Measurements from ENCODE around the gene SIPA1L2. TPM values are rescaled to one million over a fixed set of nuclear protein-coding genes. Genes with fewer than 3 reads are reported as not detected.

Gene SIPA1L2
- total RNA-seq, 1 experiment from 2014 or later, result 12.5 TPM

DNA sequence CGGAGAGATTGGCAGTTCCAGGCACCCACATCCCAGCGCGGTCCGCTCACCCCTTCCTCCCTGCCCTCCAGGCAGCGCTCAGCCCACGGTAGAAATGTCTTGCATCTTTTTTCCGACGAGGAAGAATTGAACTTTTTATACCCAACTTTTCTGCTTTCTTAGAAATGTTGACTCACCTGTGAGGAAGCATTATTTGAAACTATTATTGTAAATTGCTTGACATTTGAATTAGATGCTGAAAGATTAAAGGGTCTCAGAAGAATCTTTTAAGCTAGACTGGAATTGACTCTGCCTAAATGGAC lies 912 bp upstream of the SIPA1L2 start:
- no peaks in the 10 kb centered on the region for H3K36me3 ChIP-seq (ENCODE audit: control insufficient read depth in 1 of 2, insufficient read depth in 2 of 2, low read length in 2 of 2)
- peak overlapping the region; percentile 92 for H3K4me2 ChIP-seq (ENCODE audit: low read length)
- TF ChIP-seq ELF1 (IDR thresholded peaks at IDR 0.05; ENCODE audit: borderline replicate concordance, low read depth) (no peak), JUND (IDR thresholded peaks at IDR 0.05) (no peak), YY1 (IDR thresholded peaks at IDR 0.05; ENCODE audit: extremely low read depth, insufficient replicate concordance, low read depth, low read length) (no peak), CBX3 (IDR thresholded peaks at IDR 0.05; ENCODE audit: low read depth) (no peak), ZFX (IDR thresholded peaks at IDR 0.05) (no peak), EZH2phosphoT487 (IDR thresholded peaks at IDR 0.05; ENCODE audit: borderline replicate concordance) (no peak), POLR2A (IDR thresholded peaks at IDR 0.05; ENCODE audit: borderline replicate concordance, extremely low read depth, insufficient read depth, insufficient read length) (no peak), EZH2 (IDR thresholded peaks at IDR 0.05) (no peak)
- TF ChIP-seq, protein P1, sequence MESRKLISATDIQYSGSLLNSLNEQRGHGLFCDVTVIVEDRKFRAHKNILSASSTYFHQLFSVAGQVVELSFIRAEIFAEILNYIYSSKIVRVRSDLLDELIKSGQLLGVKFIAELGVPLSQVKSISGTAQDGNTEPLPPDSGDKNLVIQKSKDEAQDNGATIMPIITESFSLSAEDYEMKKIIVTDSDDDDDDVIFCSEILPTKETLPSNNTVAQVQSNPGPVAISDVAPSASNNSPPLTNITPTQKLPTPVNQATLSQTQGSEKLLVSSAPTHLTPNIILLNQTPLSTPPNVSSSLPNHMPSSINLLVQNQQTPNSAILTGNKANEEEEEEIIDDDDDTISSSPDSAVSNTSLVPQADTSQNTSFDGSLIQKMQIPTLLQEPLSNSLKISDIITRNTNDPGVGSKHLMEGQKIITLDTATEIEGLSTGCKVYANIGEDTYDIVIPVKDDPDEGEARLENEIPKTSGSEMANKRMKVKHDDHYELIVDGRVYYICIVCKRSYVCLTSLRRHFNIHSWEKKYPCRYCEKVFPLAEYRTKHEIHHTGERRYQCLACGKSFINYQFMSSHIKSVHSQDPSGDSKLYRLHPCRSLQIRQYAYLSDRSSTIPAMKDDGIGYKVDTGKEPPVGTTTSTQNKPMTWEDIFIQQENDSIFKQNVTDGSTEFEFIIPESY (IDR thresholded peaks at IDR 0.05; ENCODE audit: extremely low read depth, insufficient replicate concordance, low read length), result no peak
- TF ChIP-seq, protein P2, sequence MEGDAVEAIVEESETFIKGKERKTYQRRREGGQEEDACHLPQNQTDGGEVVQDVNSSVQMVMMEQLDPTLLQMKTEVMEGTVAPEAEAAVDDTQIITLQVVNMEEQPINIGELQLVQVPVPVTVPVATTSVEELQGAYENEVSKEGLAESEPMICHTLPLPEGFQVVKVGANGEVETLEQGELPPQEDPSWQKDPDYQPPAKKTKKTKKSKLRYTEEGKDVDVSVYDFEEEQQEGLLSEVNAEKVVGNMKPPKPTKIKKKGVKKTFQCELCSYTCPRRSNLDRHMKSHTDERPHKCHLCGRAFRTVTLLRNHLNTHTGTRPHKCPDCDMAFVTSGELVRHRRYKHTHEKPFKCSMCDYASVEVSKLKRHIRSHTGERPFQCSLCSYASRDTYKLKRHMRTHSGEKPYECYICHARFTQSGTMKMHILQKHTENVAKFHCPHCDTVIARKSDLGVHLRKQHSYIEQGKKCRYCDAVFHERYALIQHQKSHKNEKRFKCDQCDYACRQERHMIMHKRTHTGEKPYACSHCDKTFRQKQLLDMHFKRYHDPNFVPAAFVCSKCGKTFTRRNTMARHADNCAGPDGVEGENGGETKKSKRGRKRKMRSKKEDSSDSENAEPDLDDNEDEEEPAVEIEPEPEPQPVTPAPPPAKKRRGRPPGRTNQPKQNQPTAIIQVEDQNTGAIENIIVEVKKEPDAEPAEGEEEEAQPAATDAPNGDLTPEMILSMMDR (IDR thresholded peaks at IDR 0.05 in 2 of 3, conservative IDR thresholded peaks at IDR 0.05 in 1 of 3; ENCODE audit: borderline replicate concordance in 1 of 3, insufficient read depth in 1 of 3, low read depth in 2 of 3, low read length in 2 of 3), result no peak
- TF ChIP-seq, protein P3, sequence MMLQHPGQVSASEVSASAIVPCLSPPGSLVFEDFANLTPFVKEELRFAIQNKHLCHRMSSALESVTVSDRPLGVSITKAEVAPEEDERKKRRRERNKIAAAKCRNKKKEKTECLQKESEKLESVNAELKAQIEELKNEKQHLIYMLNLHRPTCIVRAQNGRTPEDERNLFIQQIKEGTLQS (IDR thresholded peaks at IDR 0.05), result no peak
- no peak for ATAC-seq
- H3K79me2 ChIP-seq (ENCODE audit: insufficient read depth, low read length), result no peaks in the 10 kb centered on the region
- no peak overlapping the region for H2AFZ ChIP-seq (ENCODE audit: low read depth, low read length, poor library complexity, severe bottlenecking)
- H3K27ac ChIP-seq (ENCODE audit: low read depth, low read length), result peak overlapping the region; percentile 12; the same call in 1 of the 2 replicates
- no peaks in the 10 kb centered on the region for H3K9me3 ChIP-seq (ENCODE audit: control insufficient read depth in 1 of 2, insufficient read depth in 1 of 2, low read depth in 1 of 2, low read length in 2 of 2)
- no peak for DNase-seq (ENCODE audit: low read depth, low spot score)
- peaks cover 19 to 32% of the 10 kb centered on the region in 2 experiments; a peak in 3 of 4 replicates for H3K4me1 ChIP-seq (ENCODE audit: control insufficient read depth in 1 of 2, insufficient read depth in 2 of 2, low read length in 2 of 2)
- ChIA-PET POLR2A (no interaction called here), RAD21 (ENCODE audit: low non-redundant PET in 1 of 2, low total read pairs in 2 of 2, uncharacterized antibody in 2 of 2, unreplicated experiment in 2 of 2) (no interaction called here), CTCF (no interaction called here)
- H3K27me3 ChIP-seq (ENCODE audit: insufficient read depth, low read length), result no peaks in the 10 kb centered on the region
- no peaks in the 10 kb centered on the region for H4K20me1 ChIP-seq (ENCODE audit: insufficient read depth)
- H3K9me2 ChIP-seq (ENCODE audit: insufficient read depth), result no peaks in the 10 kb centered on the region
- no TSS peak for BruUV-seq (replicated peaks)
- intact Hi-C loops (cut with micrococcal nuclease), result loop anchor here (5.0 kb wide), 1 partner anchor 481 kb away; no protein-coding TSS in a partner anchor
- H3K9ac ChIP-seq (ENCODE audit: low read length), result peak overlapping the region; percentile 53
- H3K4me3 ChIP-seq (replicated peaks in 1 of 2; ENCODE audit: low read depth in 1 of 2, low read length in 2 of 2), result peak overlapping the region; percentile 52 to 63

All from HCT116 (cell line).